ENCODE data around the gene ANKRD23.
A peak's percentile ranks its signal among the peaks of the same experiment; 100 is the strongest.

Gene ANKRD23

GRCh38 chr2:96795076-96795475 is 48.7 kb downstream of the ANKRD23 start:
- no peak overlapping the region for H3K27ac ChIP-seq
- no peak for TF ChIP-seq ZFX (IDR thresholded peaks at IDR 0.05)
- no peak for TF ChIP-seq CTCF (conservative IDR thresholded peaks at IDR 0.05)

- no peak for TF ChIP-seq CTCF (conservative IDR thresholded peaks at IDR 0.05)
- no peak for TF ChIP-seq ZFX (IDR thresholded peaks at IDR 0.05)
- no peak overlapping the region for H3K27ac ChIP-seq
These were observed 50.8 kb downstream of the ANKRD23 start for GRCh38 chr2:96792772-96793749.

GRCh38 chr2:96789245-96789617 is 54.6 kb downstream of the ANKRD23 start:
- H3K27ac ChIP-seq: peak overlapping the region; percentile 37; the same call in 1 of the 2 replicates
- no peak for TF ChIP-seq CTCF (conservative IDR thresholded peaks at IDR 0.05)
- no peak for TF ChIP-seq ZFX (IDR thresholded peaks at IDR 0.05)

GRCh38 chr2:96788442-96789244 is 55.2 kb downstream of the ANKRD23 start:
- TF ChIP-seq ZFX (IDR thresholded peaks at IDR 0.05): no peak
- no peak for TF ChIP-seq CTCF (conservative IDR thresholded peaks at IDR 0.05)
- H3K27ac ChIP-seq: peak overlapping the region; percentile 37
